ENCODE results near the gene DNASE1L2.

- no peak for TF ChIP-seq YY1 (IDR thresholded peaks at IDR 0.05)
- TF ChIP-seq REST (IDR thresholded peaks at IDR 0.05): no peak
- no peak for TF ChIP-seq GABPA (IDR thresholded peaks at IDR 0.05 in 1 of 2, conservative IDR thresholded peaks at IDR 0.05 in 1 of 2)
- no peak for TF ChIP-seq CTCF (IDR thresholded peaks at IDR 0.05; ENCODE audit: low read depth, low read length, missing input control)
- no peak for TF ChIP-seq MAX (IDR thresholded peaks at IDR 0.05)
- TF ChIP-seq TAF1 (conservative IDR thresholded peaks at IDR 0.05): no peak
- TF ChIP-seq ATF3 (IDR thresholded peaks at IDR 0.05): no peak
- no peak for TF ChIP-seq NR2F2 (IDR thresholded peaks at IDR 0.05)
- TF ChIP-seq EGR1 (IDR thresholded peaks at IDR 0.05; ENCODE audit: low read depth in 2 of 2): no peak
- no peak for TF ChIP-seq FOXA1 (IDR thresholded peaks at IDR 0.05)
- TF ChIP-seq RXRA (IDR thresholded peaks at IDR 0.05): no peak
- TF ChIP-seq SP1 (IDR thresholded peaks at IDR 0.05): no peak
Measured at GRCh38 chr16:2277466-2278271, 41.4 kb downstream of the DNASE1L2 start.

Measured in liver (tissue), 3 donors.